NCI-H460 (cell line): ENCODE data around the gene ARHGEF12. TPM values are rescaled to one million over a fixed set of nuclear protein-coding genes. Genes with fewer than 3 reads are reported as not detected.

ENCODE experiments used
- DNase-seq: peaks from one replicate; pipeline ENCODE4 v3.0.0-alpha.2; 2016; ENCODE audit warnings: low read depth; ENCODE audit errors: extremely low read depth
- total RNA-seq: library from RNA; depleted of rRNA; stranded (reverse); fragments of >200 nt; shearing (Covaris generic); gene quantifications from 2 replicates; pipeline ENCODE4 v1.2.3, GENCODE V29; 2014

Gene ARHGEF12
- total RNA-seq, 1 experiment from 2014 or later: 34.6 TPM

DNA sequence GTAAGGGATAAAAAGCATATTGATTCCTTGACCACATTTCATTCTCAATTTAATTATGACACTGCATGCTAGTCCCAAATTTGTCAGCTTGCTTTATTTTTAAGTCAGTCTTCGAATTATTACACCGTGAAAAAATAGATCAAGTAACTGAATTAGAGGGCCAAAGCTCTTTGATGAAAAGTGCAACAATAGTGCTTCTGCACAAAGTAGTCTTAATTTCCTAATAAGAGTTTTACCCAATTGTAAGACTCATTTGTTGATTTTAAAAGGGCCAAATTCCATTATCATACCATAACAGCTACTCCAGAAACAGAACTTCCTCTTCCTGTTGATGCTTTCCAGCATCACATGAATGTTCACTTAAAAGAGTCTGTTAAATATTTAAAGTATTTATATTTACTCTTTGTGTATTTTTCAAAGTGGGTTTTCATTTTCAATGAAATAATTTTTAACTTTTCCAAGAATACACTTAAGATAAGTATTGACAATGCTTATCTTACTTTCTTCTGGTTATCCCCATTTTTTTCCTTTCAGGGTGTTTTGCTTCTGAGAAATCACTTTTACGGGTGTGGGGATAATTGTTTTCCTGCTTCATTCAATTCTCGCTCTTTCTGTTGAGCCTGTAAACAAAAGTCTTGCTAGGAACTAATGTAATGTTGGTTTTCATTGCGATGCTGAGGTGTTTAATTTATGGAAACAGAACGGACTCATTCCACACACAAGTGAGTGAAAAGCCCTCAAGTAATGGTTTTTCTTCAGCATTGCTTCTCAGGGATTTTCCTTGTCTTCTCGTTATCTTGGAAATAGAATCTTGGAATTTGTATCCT, 2.1 kb downstream of the ARHGEF12 start:
- DNase-seq: no peak

DNA sequence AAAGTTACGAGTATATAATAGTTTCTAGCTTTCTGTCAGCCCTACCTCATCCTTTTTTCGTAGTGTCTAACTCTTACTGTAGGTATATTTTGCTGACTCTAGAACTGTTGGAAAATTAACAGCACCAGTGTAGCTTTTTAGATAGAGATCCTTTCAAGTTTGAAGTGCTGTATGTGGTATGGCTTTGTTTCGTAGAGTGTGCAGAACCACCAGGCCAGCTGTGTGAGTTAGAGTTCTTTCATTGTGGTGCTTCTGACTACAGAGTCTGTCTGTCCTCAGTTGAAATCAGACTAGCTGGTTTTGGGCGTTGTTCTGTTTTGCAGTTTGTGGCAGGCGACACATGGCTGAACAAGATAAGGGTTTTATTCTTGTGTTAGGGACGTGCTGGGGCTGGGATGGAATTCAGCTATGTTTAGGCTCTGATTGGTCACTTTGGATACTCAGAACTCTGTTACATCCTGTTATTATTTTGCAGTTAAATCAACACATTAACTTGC, 3.2 kb downstream of the ARHGEF12 start:
- DNase-seq: no peak

DNA sequence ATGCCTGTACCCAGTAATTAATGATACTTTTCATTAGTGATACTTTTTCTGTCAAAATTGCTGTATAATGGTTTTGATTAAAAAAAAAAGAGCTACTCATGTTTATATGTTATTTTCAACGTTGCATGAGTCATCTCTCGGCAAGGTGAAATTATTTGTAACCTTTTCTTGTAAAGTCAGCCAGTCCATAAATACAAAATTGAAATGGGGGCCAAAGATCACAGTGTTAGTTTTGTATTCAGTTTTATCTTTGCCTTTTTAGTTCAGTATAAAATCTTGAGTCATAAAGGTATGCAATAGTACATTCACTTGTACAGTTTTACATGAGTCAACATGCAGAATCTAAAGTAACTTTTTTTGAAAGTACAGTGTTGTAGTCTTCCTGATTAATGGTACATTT, 4.3 kb downstream of the ARHGEF12 start:
- DNase-seq: no peak

DNA sequence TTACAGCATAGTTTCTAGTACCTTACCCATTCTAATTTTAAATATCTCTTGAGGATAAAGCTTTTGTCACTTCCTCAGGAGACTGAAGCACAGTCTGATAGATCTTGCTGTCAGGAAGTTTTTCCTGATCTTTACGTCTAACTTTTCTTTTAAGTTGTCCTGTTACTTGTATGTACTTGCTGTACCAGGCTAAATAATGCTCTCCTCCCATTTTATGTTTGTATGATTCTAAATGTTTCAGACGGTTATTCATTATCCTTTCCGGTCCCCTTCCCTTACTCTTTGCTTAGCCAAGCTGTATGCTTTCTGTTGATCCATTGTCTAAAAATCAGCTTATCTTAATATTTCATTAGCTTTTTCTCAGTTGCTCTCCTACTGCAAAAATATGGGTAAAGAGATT, 6.0 kb downstream of the ARHGEF12 start:
- no peak for DNase-seq

DNA sequence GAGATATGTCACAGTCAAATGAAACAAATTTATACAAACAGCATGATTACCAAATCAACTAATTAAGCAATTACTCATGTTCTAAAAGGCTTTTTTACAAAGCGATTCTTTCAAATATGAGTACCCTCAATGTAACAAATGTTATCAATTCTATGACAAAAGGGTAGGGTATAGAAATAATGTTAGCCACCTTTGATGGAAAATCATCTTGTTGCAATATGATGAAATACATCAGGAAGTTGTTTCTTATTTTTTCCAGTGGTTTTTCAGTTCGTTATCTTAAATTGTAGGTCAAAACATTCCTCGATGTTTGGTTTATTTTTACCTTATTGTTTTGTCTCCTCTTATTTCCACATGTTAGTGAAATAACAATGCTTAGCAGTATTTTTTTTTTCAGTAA, 6.5 kb downstream of the ARHGEF12 start:
- DNase-seq: no peak

DNA sequence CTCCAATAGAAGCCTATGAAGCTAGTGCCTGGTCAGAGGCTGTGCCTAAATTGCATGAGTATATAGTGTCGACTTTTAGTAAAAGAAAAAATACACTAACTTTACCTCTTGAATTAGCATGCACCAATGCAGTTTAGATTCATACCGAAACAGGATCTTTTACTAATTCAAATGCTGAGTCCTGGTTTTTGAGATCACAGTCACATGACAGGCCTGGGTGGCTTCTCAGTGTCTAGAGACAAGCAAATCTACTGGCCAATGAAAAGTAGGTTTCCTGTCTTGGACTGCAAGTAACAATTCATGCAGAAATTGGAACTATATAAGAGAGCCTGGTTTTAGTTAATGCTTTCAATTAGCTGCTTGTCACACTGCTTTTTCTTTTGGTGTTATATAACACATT, 7.2 kb downstream of the ARHGEF12 start:
- DNase-seq: no peak

DNA sequence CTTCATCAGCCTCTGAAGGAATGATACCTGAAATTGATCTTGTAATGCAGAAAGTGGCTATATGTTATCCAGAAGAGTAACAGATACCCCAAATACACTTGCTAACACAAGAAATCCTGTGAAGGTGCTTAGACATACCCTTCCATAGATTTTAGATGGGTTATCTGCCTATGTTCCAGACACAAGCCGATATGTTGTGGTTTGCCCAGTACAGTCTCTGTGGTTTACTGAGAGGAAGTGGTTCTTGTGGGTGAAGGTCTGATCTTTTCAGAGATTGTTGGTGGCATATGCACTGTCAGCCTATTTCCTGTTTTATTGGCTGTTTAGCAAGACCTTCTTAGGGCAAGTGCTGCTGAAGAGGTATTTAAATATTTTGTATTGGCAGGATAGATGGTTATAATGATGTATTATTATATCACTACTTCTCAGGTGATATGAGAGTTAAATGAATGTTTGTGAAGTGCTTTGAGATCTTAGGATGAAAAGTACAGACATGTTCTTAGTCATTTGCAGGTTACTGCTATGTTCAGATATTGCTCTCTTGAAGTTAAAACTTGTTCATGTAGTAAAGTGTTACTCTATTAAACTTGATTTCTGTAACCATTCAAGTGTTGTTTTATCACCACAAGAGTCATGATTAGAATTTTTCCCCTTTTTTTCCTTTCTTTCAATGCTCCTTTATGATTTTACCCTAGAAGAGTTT, 8.2 kb downstream of the ARHGEF12 start:
- no peak for DNase-seq

DNA sequence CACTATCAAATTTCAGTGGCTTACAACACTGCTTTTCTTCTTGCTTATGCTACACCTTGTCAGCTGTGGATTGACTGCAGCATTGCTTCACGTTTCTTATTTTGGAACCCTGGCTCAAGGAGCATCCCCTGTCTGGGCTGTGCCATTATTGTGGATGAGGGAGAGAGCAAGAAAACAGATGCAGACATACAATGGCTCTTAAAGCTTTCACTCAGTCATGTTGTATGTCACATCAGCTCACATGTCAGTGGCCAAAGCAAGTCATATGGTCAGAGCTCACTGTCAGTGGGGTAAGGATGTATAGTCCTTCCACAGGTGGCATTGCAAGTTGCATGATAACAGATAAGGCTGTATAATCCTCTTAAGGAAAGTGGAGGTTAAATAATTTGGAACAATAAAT, 10.0 kb downstream of the ARHGEF12 start:
- DNase-seq: no peak

DNA sequence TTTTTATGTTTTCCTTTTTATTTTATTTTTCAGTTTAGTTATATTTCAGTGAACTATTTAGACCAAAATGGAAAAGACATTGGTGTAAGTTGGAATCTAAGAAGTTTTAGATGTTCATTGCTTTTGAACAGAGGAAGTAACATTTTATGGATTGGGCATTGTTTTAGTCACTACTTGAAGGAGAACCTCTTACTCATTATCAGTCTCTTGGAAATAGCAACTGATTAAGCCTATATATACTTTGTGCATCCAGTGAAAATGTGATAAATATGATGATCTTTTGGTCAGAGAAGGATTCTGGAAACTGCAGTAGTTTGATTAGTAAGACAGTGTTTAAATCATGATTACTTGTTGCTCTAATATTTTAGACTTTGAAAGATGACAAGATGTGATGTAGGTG, 14.4 kb downstream of the ARHGEF12 start:
- DNase-seq: no peak

DNA sequence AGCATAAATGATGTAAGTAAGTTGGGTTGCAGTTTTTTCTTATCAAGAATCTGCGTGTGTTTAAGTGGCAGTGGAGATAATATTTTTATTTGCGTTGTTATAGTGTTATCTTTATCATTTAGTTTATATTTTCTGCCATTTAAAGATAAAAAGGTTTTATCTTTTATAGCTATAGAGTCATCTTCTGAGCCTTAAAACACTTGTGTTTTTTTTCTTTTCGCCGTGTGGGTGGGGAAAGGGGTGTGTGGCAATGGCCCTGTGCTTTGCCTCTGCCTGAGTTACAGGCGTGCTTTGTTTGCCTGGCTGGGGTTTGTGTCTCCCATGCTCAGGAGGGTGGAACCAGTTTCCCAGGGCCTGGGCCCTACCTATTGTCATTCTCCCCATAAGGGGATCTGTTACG, 16.2 kb downstream of the ARHGEF12 start:
- DNase-seq: no peak

DNA sequence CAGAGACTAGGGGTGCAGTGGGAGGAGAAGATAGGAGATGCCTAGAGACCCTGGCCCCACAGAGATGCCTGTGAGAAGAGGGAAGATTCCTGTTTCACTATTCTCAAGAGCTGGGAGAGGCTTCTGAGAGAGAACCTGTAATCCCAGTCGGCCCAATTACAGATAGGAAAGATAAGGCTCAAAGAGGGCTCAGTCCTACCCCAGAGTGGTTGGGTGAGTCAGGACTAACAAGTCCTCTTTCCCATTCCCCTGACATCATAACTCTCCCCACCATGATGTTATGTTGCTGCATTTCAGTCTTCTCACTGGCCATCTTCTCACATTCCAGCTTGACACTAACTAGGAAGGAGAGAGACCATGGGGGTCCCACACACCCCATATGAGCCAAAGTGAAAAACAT, 17.9 kb downstream of the ARHGEF12 start:
- no peak for DNase-seq

DNA sequence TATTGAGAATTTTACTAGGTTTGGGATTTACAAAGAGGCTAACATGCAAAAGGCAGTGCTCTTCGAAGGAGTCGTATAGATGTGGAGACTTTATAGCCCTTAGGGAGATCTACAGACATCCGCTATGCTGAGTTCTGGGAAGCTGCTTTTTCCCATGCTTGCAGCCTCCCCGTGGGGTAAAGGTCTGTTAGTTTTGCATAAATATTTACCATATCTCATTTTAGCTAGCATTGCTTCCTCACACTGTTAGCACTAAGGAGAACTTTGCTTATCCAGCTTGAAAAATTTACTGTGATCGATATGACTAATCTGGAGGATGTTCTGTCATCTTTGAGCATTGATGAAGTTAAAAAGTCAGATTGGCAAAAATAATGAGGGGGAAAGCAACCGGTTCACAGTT, 18.6 kb downstream of the ARHGEF12 start:
- DNase-seq: no peak

DNA sequence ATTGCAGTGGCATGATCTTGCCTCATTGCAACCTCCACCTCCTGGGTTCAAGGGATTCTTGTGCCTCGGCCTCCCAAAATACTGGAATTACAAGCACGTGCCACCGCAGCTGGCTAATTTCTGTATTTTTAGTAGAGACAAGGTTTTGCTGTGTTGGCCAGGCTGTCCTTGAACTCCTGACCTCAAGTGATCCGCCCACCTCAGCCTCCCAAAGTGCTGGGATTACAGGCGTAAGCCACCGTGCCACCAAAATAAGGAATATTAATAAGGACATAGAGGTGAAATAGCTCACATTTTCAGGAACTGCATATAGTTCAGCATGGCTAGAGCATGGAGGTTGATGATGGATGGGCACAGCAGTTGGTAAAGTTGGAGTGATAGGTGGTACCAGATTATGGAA, 21.4 kb downstream of the ARHGEF12 start:
- DNase-seq: no peak

DNA sequence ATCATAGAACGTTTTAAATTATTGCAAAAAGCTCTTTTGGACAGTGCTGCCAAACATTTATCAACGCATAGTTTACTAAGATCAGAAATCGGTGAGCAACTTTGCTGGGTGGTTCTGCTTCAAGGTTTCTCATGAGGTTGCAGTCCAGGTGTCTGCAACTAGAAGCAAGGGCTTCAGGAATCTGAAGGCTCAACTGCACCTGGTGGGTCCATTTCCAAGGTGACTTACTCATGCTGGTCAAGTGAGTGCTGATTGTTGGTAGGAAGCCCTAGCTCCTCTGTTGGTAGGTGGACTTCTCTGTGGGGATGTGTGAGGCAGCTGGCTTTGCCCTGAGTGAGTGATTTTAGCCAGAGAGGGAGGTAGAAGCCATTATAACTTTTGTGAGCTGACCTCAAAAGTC, 22.5 kb downstream of the ARHGEF12 start:
- no peak for DNase-seq

DNA sequence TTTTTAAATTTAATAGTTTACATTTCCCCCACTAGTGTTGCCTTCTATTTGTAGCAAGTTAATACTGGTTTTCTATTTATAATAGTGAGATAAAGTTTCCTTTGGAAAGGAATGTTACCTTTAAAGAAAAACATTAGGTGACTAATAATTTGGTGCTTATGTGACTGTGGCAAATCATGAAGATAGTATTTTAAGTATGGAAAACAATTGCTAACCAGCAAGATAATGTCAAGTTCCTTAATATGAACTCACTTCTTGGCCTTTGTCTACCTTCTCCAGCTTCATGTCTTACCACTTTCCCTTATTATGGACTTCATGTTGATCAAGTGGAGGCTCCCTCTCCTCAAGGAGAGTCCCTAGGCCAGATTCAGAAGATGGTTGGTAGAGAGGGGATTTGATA, 27.2 kb downstream of the ARHGEF12 start:
- no peak for DNase-seq

DNA sequence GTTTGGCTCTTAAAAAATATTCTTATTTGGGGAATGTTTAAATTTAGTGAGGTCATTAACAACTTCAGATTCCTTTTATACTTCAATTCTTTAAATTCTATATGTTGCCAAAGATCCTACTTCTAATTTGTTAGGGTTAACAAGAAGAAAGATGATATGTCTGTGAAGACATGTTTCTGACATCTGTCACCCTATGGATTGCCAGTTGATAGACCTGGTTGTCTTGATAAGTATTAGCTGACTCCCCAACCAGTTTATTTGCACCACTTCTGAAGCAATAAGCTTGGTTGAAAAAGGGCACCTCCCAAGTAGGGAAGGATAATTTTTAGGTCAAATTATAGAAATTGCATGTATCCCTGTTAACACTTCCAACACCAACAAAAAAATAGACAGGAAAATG, 29.3 kb downstream of the ARHGEF12 start:
- no peak for DNase-seq

DNA sequence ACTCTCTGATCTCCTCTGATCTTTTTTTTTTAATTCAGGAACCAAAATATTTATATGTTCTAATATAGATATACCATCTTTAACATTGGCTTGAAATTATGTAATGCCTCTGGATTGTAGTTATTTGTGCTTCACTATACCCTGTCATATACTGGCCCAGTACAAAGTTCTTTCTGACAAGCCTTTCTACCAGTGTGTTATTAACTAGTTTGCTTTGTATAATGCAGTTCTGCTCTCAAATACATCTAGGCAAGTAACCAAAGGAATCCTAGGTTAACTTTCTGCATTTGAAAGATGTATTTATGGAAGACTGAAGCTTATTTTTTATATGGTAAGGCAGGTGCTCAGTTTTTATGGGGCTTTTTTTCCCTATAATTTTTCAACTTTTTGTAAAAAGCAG, 36.1 kb downstream of the ARHGEF12 start:
- DNase-seq: no peak

DNA sequence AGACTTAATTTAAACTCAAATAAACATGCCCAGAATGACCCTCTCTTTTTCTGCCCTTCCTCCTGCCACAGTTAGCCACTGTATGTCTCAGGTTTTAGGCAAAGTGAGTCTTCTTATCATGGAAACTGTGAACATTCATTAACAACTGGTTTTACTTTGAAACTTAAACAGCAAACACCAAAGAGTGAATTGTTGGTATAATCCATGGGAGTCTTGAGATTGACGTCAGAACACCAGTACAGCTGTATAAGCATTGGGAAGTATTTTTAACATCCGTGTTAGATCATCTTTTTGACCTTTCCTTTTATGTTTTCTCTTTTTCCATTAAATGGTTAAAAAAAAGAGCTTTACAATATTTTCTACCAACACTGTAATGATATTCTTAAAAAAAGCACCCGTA, 38.9 kb downstream of the ARHGEF12 start:
- DNase-seq: no peak

DNA sequence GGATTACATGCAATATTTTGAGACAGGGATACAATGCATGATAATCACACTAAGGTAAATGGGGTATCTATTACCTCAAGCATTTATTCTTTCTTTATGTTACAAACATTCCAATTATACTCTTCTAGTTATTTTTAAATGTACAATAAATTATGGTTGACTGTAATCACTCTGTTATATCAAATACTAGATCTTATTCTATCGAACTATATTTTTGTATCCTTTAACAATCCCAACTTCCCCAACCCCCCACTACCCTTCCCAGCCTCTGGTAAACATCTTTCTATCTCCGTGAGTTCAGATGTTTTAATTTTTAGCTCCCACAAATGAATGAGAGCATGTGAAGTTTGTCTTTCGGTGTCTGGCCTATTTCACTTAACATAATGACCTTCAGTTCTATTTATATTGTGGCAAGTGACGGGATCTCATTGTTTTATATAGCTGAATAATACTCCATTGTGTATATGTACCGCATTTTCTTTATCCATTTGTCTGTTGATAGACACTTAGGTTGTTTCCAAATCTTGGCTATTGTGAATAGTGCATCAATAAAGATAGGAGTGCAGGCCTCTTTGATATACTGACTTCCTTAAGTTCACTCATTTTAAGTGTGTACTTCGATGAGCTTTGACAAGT, 40.5 kb downstream of the ARHGEF12 start:
- no peak for DNase-seq

DNA sequence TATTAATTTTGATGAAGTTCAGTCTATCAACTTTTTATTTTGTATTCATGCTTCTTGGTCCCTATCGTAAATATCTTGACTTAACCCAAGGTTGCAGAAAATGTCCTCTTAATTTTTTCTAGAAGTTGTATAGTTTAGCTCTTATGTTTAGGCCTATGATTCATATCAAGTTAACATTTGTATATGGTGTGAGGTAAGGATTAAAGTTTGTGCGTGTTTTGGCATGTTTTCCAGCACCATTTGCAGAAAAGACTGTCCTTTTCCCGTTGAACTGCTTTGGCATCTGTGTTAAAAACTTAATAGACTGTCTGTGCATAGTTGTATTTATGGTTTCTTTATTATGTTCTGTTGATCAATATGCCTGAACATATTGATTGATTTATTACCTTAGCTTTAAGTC, 42.3 kb downstream of the ARHGEF12 start:
- no peak for DNase-seq

DNA sequence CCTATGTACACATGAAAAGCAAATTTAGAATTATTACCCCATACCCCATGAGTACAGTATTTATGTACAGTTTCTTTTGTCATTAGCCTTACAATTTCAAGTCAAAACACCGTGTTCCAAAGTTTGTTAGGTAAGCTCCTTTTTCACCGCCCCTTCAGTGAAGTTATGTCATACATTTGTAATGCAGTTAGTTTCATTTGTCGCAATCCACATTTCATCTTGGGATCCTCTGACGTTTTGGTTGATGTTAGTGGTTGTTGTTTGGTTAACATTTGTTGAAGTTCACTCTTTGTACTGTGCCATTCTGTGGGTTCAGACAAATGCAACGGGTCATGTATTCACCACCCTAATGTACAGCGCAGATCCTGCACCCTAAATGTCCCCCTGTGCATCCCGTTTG, 45.2 kb downstream of the ARHGEF12 start:
- DNase-seq: no peak
